HepG2 (cell line): ENCODE results near the gene ELFN1. TPM values are rescaled to one million over a fixed set of nuclear protein-coding genes. Genes with fewer than 3 reads are reported as not detected.

ENCODE experiments used
- ATAC-seq: fragments of 200-7000 bp; cut with Tn5 transposase; 3 replicates; pipeline ENCODE4 v1.9.1; 2020; ENCODE audit warnings: mild to moderate bottlenecking, moderate library complexity
- BruUV-seq: library from RNA; stranded (reverse); fragments of 400-500 nt; replicated peaks from 2 replicates; lab custom pipeline; 2021; lab: Mats Ljungman, UMichigan
- CTCF ChIA-PET: fragments of 300-600 bp; formaldehyde crosslinking; extraction: SDS; loops from one replicate; lab custom pipeline; 2021; ENCODE audit warnings: low total read pairs, inconsistent platforms, low intra/inter-chr PET ratio; lab: Yijun Ruan, JAX
- POLR2A ChIA-PET: fragments of 350-600 bp; sonication (Branson Sonifier 250); formaldehyde crosslinking; loops from one replicate; lab custom pipeline; 2020; ENCODE audit warnings: antibody characterized with exemption, inconsistent platforms; lab: Yijun Ruan, JAX
- DNase-seq: peaks from one replicate; pipeline ENCODE4 v3.0.0-alpha.2; 2015; ENCODE audit warnings: low spot score
- FAIRE-seq: peaks from 3 replicates; lab custom pipeline; 2011; peaks lifted over from hg19 to GRCh38; lab: Jason Lieb, UNC
- H2AFZ ChIP-seq: one replicate; pipeline ENCODE4 v1.6.1; 2011; ENCODE audit warnings: low read length, inconsistent platforms
- H3K27ac ChIP-seq: fragments of 300-600 bp; 3 replicates; pipeline ENCODE4 v1.8.0; 2011; ENCODE audit warnings: mixed run types, mild to moderate bottlenecking, mixed read lengths, low read length, inconsistent platforms; ENCODE audit not compliant: insufficient read depth; ENCODE audit errors: extremely low read length
- H3K27me3 ChIP-seq, 2 experiments: fragments of 200-600 bp in 1 of 2; 2 replicates in 1 of 2; 3 replicates in 1 of 2; pipeline versions ENCODE4 v1.6.0 to v1.8.0; 2011; ENCODE audit warnings: low read length in 2 of 2, mild to moderate bottlenecking in 2 of 2, moderate library complexity in 2 of 2, inconsistent platforms in 1 of 2; ENCODE audit not compliant: insufficient read depth in 2 of 2, control insufficient read depth in 1 of 2
- H3K36me3 ChIP-seq, 2 experiments: fragments of 200-600 bp in 1 of 2; replicated peaks in 1 of 2; 2 replicates in 1 of 2; 3 replicates in 1 of 2; pipeline versions ENCODE4 v1.5.1 to v1.8.0; 2011; ENCODE audit warnings: low read length in 2 of 2, inconsistent platforms in 1 of 2; ENCODE audit not compliant: insufficient read depth in 2 of 2, control insufficient read depth in 1 of 2
- H3K4me1 ChIP-seq: 2 replicates; pipeline ENCODE4 v1.5.1; 2012; ENCODE audit warnings: low read length, inconsistent platforms; ENCODE audit not compliant: insufficient read depth
- H3K4me2 ChIP-seq: 2 replicates; pipeline ENCODE4 v1.6.0; 2011; ENCODE audit warnings: low read depth, low read length, inconsistent platforms
- H3K4me3 ChIP-seq, 3 experiments: fragments of 200-600 bp in 1 of 3; sonication (generic), shearing (Covaris generic) in 1 of 3; replicated peaks in 1 of 3; 2 replicates each; pipeline ENCODE4 v1.5.1; 2011 to 2016; ENCODE audit warnings: low read length in 3 of 3, inconsistent platforms in 2 of 3, low read depth in 2 of 3, mild to moderate bottlenecking in 2 of 3, control low read depth in 1 of 3, mixed read lengths in 1 of 3; ENCODE audit not compliant: insufficient read depth in 1 of 3
- H3K79me2 ChIP-seq: one replicate; pipeline ENCODE4 v1.6.1; 2011; ENCODE audit warnings: low read length, inconsistent platforms; ENCODE audit not compliant: insufficient read depth
- H3K9ac ChIP-seq: 2 replicates; pipeline ENCODE4 v1.6.0; 2011; ENCODE audit warnings: mild to moderate bottlenecking, low read depth, low read length, inconsistent platforms; ENCODE audit not compliant: insufficient read depth
- H3K9me3 ChIP-seq: 2 replicates; pipeline ENCODE4 v1.5.1; 2012; ENCODE audit warnings: mild to moderate bottlenecking, low read length
- H4K20me1 ChIP-seq: 2 replicates; pipeline ENCODE4 v1.6.0; 2011; ENCODE audit warnings: inconsistent platforms, mild to moderate bottlenecking, low read length, moderate library complexity; ENCODE audit not compliant: insufficient read depth
- E2F5 ChIP-seq: sonication (generic); formaldehyde crosslinking; conservative IDR thresholded peaks from 2 replicates; pipeline ENCODE4 v1.4.0; 2020; ENCODE audit warnings: missing genetic modification reagents
- MBNL3 ChIP-seq: fragments of 250-450 bp; sonication (Bioruptor Pico); conservative IDR thresholded peaks from 2 replicates; pipeline ENCODE4 v1.8.0; 2022; ENCODE audit warnings: mild to moderate bottlenecking, inconsistent platforms
- NFYB ChIP-seq: sonication (generic); formaldehyde crosslinking; IDR thresholded peaks from 2 replicates; pipeline ENCODE4 v1.4.0; 2020; ENCODE audit warnings: missing genetic modification reagents
- SOX6 ChIP-seq, 2 experiments: fragments of 450-650 bp in 1 of 2; sonication (generic) in 1 of 2; formaldehyde crosslinking in 1 of 2; IDR thresholded peaks; 2 replicates each; pipeline versions ENCODE4 v1.4.0 to v1.6.1; 2017 to 2020; ENCODE audit warnings: antibody characterized with exemption in 1 of 2, mild to moderate bottlenecking in 1 of 2, missing genetic modification reagents in 1 of 2
- SRSF1 ChIP-seq: fragments of 200-400 bp; formaldehyde crosslinking; optimal IDR thresholded peaks from 2 replicates; pipeline ENCODE3; 2017; ENCODE audit warnings: mild to moderate bottlenecking, low read depth, low read length, moderate library complexity
- ZBTB10 ChIP-seq: sonication (generic); formaldehyde crosslinking; IDR thresholded peaks from 2 replicates; pipeline ENCODE4 v1.4.0; 2020; ENCODE audit warnings: missing genetic modification reagents, borderline replicate concordance
- ZEB1 ChIP-seq: IDR thresholded peaks from 2 replicates; pipeline ENCODE4 v1.6.1; 2012; ENCODE audit warnings: mild to moderate bottlenecking, low read depth, inconsistent platforms; ENCODE audit not compliant: insufficient replicate concordance
- ZFP91 ChIP-seq: sonication (generic); formaldehyde crosslinking; IDR thresholded peaks from 2 replicates; pipeline ENCODE4 v1.9.0; 2022; ENCODE audit warnings: missing genetic modification reagents, mild to moderate bottlenecking, borderline replicate concordance
- ZHX1 ChIP-seq: sonication (generic); formaldehyde crosslinking; IDR thresholded peaks from 2 replicates; pipeline ENCODE4 v1.8.1; 2022; ENCODE audit warnings: low read depth, mild to moderate bottlenecking, missing genetic modification reagents
- ZNF253 ChIP-seq: sonication (generic); formaldehyde crosslinking; IDR thresholded peaks from 2 replicates; pipeline ENCODE4 v1.8.0; 2022; ENCODE audit warnings: mild to moderate bottlenecking, missing genetic modification reagents, borderline replicate concordance
- ZNF343 ChIP-seq: sonication (generic); formaldehyde crosslinking; IDR thresholded peaks from 2 replicates; pipeline ENCODE4 v1.4.0; 2020; ENCODE audit warnings: mild to moderate bottlenecking, missing genetic modification reagents
- ZNF513 ChIP-seq: sonication (generic); formaldehyde crosslinking; conservative IDR thresholded peaks from 2 replicates; pipeline ENCODE4 v1.5.0; 2020; ENCODE audit warnings: missing genetic modification reagents
- ZNF557 ChIP-seq: sonication (generic); formaldehyde crosslinking; IDR thresholded peaks from 2 replicates; pipeline ENCODE4 v1.4.0; 2020; ENCODE audit warnings: missing genetic modification reagents
- ZNF563 ChIP-seq: sonication (generic); formaldehyde crosslinking; IDR thresholded peaks from 2 replicates; pipeline ENCODE4 v1.8.0; 2022; ENCODE audit warnings: mild to moderate bottlenecking, moderate library complexity, missing genetic modification reagents
- ZNF775 ChIP-seq: sonication (generic); formaldehyde crosslinking; IDR thresholded peaks from 2 replicates; pipeline ENCODE4 v1.4.0; 2020; ENCODE audit warnings: missing genetic modification reagents, mild to moderate bottlenecking, moderate library complexity, borderline replicate concordance
- WGBS: methylation state at CpG from one replicate; pipeline ENCODE4 v1.1.6; 2017; ENCODE audit warnings: low lambda C conversion rate; 5-methylcytosine and 5-hydroxymethylcytosine counted together
- in situ Hi-C: cut with HindIII; loops from 2 replicates; pipeline ENCODE4 v1.10.0; 2017; ENCODE audit warnings: low pct_unique_long_range_greater_than_20kb; ENCODE audit not compliant: extremely low pct_ligation_motif_present
- intact Hi-C: fragments of 100-400 bp; cut with micrococcal nuclease; formaldehyde crosslinking; loops from one replicate; pipeline ENCODE4 v1.10.0; 2022; ENCODE audit not compliant: unreplicated experiment
- polyA plus RNA-seq, 8 experiments: library from polyadenylated mRNA; depleted of rRNA in 3 of 8; stranded (reverse) in 7 of 8; unstranded in 1 of 8; fragments of >200 nt; fragmentation: Illumina TruSeq in 4 of 8; extraction: Trizol in 4 of 8; gene quantifications; 2 replicates each; pipeline versions ENCODE4 v1.2.1 to v1.2.3, GENCODE V29; 2011 to 2016; ENCODE audit warnings: low read depth in 4 of 8, missing spikeins in 1 of 8, mixed read lengths in 1 of 8; ENCODE audit not compliant: insufficient read depth in 1 of 8
- total RNA-seq, 5 experiments: library from RNA; depleted of rRNA; stranded (reverse); fragments of >200 nt; fragmentation: Illumina TruSeq; extraction: Trizol; gene quantifications; 2 replicates each; pipeline ENCODE4 v1.2.3, GENCODE V29; 2016; ENCODE audit warnings: low read depth in 1 of 5

The ELFN1 gene
- total and polyA plus RNA-seq, 2 of the 13 experiments (the other 11 are each of a cell fraction or from before 2014, with no cell fraction given): 0.13 to 0.18 TPM

GRCh38 chr7:1715331-1715625, 45.2 kb downstream of the ELFN1 start:
- H3K9ac ChIP-seq: no peak overlapping the region
- ChIA-PET CTCF (no interaction called here), POLR2A (no interaction called here)
- H3K36me3 ChIP-seq: no peaks in the 10 kb centered on the region
- H3K79me2 ChIP-seq: no peaks in the 10 kb centered on the region
- WGBS: 78% methylated on average over 2 of the region's 5 CpGs
- DNase-seq (no peak), ATAC-seq (no peak), FAIRE-seq (no peak)
- H3K27me3 ChIP-seq: no peaks in the 10 kb centered on the region; a peak in 3 of 5 replicates
- in situ Hi-C loops: no loop called here
- H3K9me3 ChIP-seq: peaks cover under 1% of the 10 kb centered on the region; the same call in 1 of the 2 replicates
- peak overlapping the region in 1 of 3 experiments; percentile 49; a peak in 1 of 6 replicates for H3K4me3 ChIP-seq
- H2AFZ ChIP-seq: no peak overlapping the region
- peak overlapping the region; percentile 64; the same call in 1 of the 2 replicates for H3K4me2 ChIP-seq
- no TSS peak for BruUV-seq
- no peak overlapping the region for H3K27ac ChIP-seq
- intact Hi-C loops: no loop called here
- H3K4me1 ChIP-seq: peaks cover 51% of the 10 kb centered on the region
- H4K20me1 ChIP-seq: no peaks in the 10 kb centered on the region
- TF ChIP-seq ZEB1 (no peak), ZNF563 (CRISPR knock-in tag) (0 out of 2 replicates have a peak, but pooled peaks have one; percentile 10), MBNL3 (CRISPR knock-in tag) (no peak), ZBTB10 (CRISPR knock-in tag) (no peak), SRSF1 (no peak), ZHX1 (CRISPR knock-in tag) (no peak), ZNF557 (no peak), SOX6 (IDR thresholded peaks at IDR 0.05) (no peak), SOX6 (CRISPR knock-in tag; IDR thresholded peaks at IDR 0.05) (0 out of 2 replicates have a peak, but pooled peaks have one; percentile 8), NFYB (CRISPR knock-in tag) (no peak), ZNF775 (CRISPR knock-in tag) (no peak), E2F5 (no peak), ZNF513 (CRISPR knock-in tag) (no peak), ZNF253 (CRISPR knock-in tag) (no peak), ZNF343 (CRISPR knock-in tag) (no peak), ZFP91 (CRISPR knock-in tag) (0 out of 2 replicates have a peak, but pooled peaks have one; percentile 40)
